Keratinocyte (primary cell): Measurements from ENCODE around the gene SLC17A7. TPM values are rescaled to one million over a fixed set of nuclear protein-coding genes. Genes with fewer than 3 reads are reported as not detected.
A peak's percentile ranks its signal among the peaks of the same experiment; 100 is the strongest.

Experiments used
- DNase-seq: peaks from one replicate; pipeline ENCODE4 v3.0.0-alpha.2; 2011; ENCODE audit warnings: low read depth, missing footprints, low spot score
- FAIRE-seq: peaks from 2 replicates; lab custom pipeline; 2011; peaks lifted over from hg19 to GRCh38; lab: Jason Lieb, UNC
- H2AFZ ChIP-seq: 2 replicates; pipeline ENCODE4 v1.6.0; 2012; ENCODE audit warnings: low read length, control low read depth, inconsistent platforms; ENCODE audit not compliant: control insufficient read depth
- H3K27ac ChIP-seq: 2 replicates; pipeline ENCODE4 v1.5.1; 2011; ENCODE audit warnings: low read length; ENCODE audit not compliant: control insufficient read depth, insufficient read depth
- H3K27me3 ChIP-seq: 3 replicates; pipeline ENCODE4 v1.6.0; 2011; ENCODE audit warnings: low read length; ENCODE audit not compliant: control insufficient read depth, insufficient read depth; ENCODE audit errors: extremely low read depth
- H3K36me3 ChIP-seq, 2 experiments: 2 replicates in 1 of 2; 3 replicates in 1 of 2; pipeline ENCODE4 v1.5.1; 2011; ENCODE audit warnings: low read length in 2 of 2, mild to moderate bottlenecking in 1 of 2; ENCODE audit not compliant: control insufficient read depth in 2 of 2, insufficient read depth in 2 of 2; ENCODE audit errors: extremely low read depth in 1 of 2
- H3K4me1 ChIP-seq: 3 replicates; pipeline ENCODE4 v1.5.1; 2011; ENCODE audit warnings: low read length; ENCODE audit not compliant: control insufficient read depth, insufficient read depth; ENCODE audit errors: extremely low read depth
- H3K4me2 ChIP-seq: 3 replicates; pipeline ENCODE4 v1.6.0; 2011; ENCODE audit warnings: low read depth, low read length; ENCODE audit not compliant: control insufficient read depth, insufficient read depth; ENCODE audit errors: extremely low read depth
- H3K4me3 ChIP-seq, 3 experiments: fragments of 200-600 bp in 1 of 3; sonication (generic) in 1 of 3; 2 replicates in 2 of 3; 3 replicates in 1 of 3; pipeline ENCODE4 v1.5.1; 2011 to 2016; ENCODE audit warnings: low read length in 3 of 3, mild to moderate bottlenecking in 3 of 3, control low read depth in 2 of 3, inconsistent platforms in 1 of 3, low read depth in 1 of 3, mixed read lengths in 1 of 3, mixed run types in 1 of 3, moderate library complexity in 1 of 3; ENCODE audit not compliant: control insufficient read depth in 2 of 3, insufficient read depth in 2 of 3; ENCODE audit errors: extremely low read depth in 1 of 3
- H3K79me2 ChIP-seq: 2 replicates; pipeline ENCODE4 v1.6.0; 2012; ENCODE audit warnings: low read length; ENCODE audit not compliant: control insufficient read depth, insufficient read depth
- H3K9ac ChIP-seq: 3 replicates; pipeline ENCODE4 v1.6.0; 2011; ENCODE audit warnings: low read length; ENCODE audit not compliant: control insufficient read depth, insufficient read depth; ENCODE audit errors: extremely low read depth
- H3K9me1 ChIP-seq: 3 replicates; pipeline ENCODE4 v1.6.0; 2011; ENCODE audit warnings: low read length; ENCODE audit not compliant: control insufficient read depth, insufficient read depth; ENCODE audit errors: extremely low read depth
- H3K9me3 ChIP-seq: 2 replicates; pipeline ENCODE4 v1.5.1; 2012; ENCODE audit warnings: low read depth, low read length; ENCODE audit not compliant: control insufficient read depth
- H4K20me1 ChIP-seq: 3 replicates; pipeline ENCODE4 v1.6.0; 2011; ENCODE audit warnings: low read length; ENCODE audit not compliant: control insufficient read depth, insufficient read depth; ENCODE audit errors: extremely low read depth
- EZH2 ChIP-seq: IDR thresholded peaks from one replicate; pipeline ENCODE4 v1.6.1; 2012; ENCODE audit warnings: inconsistent platforms, mild to moderate bottlenecking, low read length, moderate library complexity
- dilution Hi-C: fragments of 300-500 bp; cut with MboI; formaldehyde crosslinking; loops from one replicate; pipeline ENCODE4 v1.7.0; 2020; ENCODE audit warnings: low sequenced_read_pairs; ENCODE audit not compliant: extremely low pct_ligation_motif_present
- polyA plus RNA-seq, 5 experiments: library from polyadenylated mRNA; depleted of rRNA in 3 of 5; stranded (reverse) in 3 of 5; stranded (forward) in 1 of 5; unstranded in 1 of 5; fragments of >200 nt; gene quantifications; 1 replicate in 1 of 5; 2 replicates in 3 of 5; 3 replicates in 1 of 5; pipeline versions ENCODE4 v1.2.1 to v1.2.3, GENCODE V29; 2011 to 2012; ENCODE audit warnings: missing spikeins in 2 of 5, low read depth in 1 of 5, low replicate concordance in 1 of 5
- TF ChIP-seq, protein P1 (sequence below), 3 experiments: IDR thresholded peaks in 1 of 3; conservative IDR thresholded peaks in 1 of 3; optimal IDR thresholded peaks in 1 of 3; 2 replicates in 2 of 3; 3 replicates in 1 of 3; pipeline versions ENCODE3 to v1.5.1; 2011; ENCODE audit warnings: low read length in 3 of 3, mild to moderate bottlenecking in 3 of 3, moderate library complexity in 2 of 3, control low read depth in 1 of 3, inconsistent platforms in 1 of 3; ENCODE audit not compliant: insufficient read depth in 2 of 3; ENCODE audit errors: extremely low read depth in 1 of 3

SLC17A7 gene
- polyA plus RNA-seq, 1 donor (not counting 4 experiments of a cell fraction or from before 2014, with no cell fraction given) = 0.04 TPM

DNA sequence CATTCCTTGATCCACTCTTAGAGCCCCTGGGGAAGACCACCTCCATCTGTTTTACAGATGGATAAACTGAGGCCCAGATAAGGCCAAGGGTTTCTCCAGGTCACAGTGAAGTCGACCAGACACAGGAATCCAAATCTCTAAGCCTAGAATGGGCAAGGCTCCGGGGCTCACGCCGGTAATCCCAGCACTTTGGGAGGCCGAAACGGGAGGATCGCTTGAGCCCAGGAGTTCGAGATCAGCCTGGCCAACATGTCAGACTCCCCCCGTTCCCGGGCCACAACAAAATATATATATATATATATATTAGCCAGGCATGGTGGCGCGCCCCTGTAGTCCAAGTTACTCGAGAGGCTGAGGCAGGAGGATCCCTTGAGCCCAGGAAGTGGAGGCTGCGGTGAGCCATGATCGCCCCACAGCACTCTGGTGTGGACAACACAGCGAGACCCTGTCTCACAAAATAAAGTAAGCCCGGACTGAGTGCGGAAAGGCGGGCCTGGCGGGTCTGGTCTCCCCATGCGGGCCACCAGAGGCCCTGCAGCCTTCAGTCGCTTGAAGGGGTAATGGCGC, 45.5 kb upstream of the SLC17A7 start:
- dilution Hi-C loops = no loop called here
- no peak for FAIRE-seq
- Histone ChIP-seq H3K27ac (peak overlapping the region; percentile 49), H2AFZ (peak overlapping the region; percentile 90), H3K9me1 (no peaks in the 10 kb centered on the region), H3K4me2 (peak overlapping the region; percentile 74), H3K4me1 (peaks cover 9% of the 10 kb centered on the region), H3K79me2 (peaks cover 37% of the 10 kb centered on the region), H3K9me3 (no peaks in the 10 kb centered on the region), H3K27me3 (no peaks in the 10 kb centered on the region), H4K20me1 (peaks cover 21% of the 10 kb centered on the region), H3K36me3 (peaks cover 21 to 37% of the 10 kb centered on the region in 2 experiments), H3K9ac (peak overlapping the region; percentile 52), H3K4me3 (peak overlapping the region in 2 of 3 experiments; percentile 32 to 54)
- TF ChIP-seq EZH2 = no peak
- TF ChIP-seq, protein P1, sequence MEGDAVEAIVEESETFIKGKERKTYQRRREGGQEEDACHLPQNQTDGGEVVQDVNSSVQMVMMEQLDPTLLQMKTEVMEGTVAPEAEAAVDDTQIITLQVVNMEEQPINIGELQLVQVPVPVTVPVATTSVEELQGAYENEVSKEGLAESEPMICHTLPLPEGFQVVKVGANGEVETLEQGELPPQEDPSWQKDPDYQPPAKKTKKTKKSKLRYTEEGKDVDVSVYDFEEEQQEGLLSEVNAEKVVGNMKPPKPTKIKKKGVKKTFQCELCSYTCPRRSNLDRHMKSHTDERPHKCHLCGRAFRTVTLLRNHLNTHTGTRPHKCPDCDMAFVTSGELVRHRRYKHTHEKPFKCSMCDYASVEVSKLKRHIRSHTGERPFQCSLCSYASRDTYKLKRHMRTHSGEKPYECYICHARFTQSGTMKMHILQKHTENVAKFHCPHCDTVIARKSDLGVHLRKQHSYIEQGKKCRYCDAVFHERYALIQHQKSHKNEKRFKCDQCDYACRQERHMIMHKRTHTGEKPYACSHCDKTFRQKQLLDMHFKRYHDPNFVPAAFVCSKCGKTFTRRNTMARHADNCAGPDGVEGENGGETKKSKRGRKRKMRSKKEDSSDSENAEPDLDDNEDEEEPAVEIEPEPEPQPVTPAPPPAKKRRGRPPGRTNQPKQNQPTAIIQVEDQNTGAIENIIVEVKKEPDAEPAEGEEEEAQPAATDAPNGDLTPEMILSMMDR (optimal IDR thresholded peaks at IDR 0.05 in 1 of 3, IDR thresholded peaks at IDR 0.05 in 1 of 3, conservative IDR thresholded peaks at IDR 0.05 in 1 of 3; ENCODE audit: extremely low read depth in 1 of 3, insufficient read depth in 2 of 3, low read length in 3 of 3) = peak in 1 of 3 experiments; percentile 2
- no peak for DNase-seq

DNA sequence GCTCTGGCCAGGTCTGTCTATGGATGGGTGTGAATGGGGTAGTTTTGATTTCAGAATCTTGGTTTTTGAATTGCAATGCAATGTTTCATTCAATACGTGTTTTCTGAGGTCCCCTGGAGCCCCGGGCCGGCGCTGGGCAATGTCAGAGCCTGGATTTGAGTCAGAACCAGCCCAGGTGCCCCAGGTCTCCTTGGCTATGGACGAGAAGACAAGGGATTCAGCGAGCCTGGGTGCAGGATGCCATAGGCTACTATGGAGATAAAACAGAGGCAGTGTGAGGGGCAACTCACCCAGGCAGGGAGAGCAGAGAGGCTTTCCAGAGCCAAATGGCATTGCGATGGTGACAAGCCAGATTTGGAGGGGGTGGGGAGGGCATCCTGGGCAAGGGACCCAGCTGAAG, 44.9 kb upstream of the SLC17A7 start:
- Histone ChIP-seq H3K79me2 (peaks cover 37% of the 10 kb centered on the region), H3K4me3 (no peak overlapping the region), H3K4me2 (no peak overlapping the region), H3K9me1 (no peaks in the 10 kb centered on the region), H3K27ac (no peak overlapping the region), H3K9ac (no peak overlapping the region), H3K9me3 (no peaks in the 10 kb centered on the region), H2AFZ (no peak overlapping the region), H3K27me3 (no peaks in the 10 kb centered on the region), H3K36me3 (peaks cover 17 to 32% of the 10 kb centered on the region in 2 experiments), H3K4me1 (peaks cover 9% of the 10 kb centered on the region), H4K20me1 (peaks cover 18% of the 10 kb centered on the region)
- FAIRE-seq (no peak), DNase-seq (no peak)
- dilution Hi-C loops = no loop called here
- TF ChIP-seq, protein P1 (optimal IDR thresholded peaks at IDR 0.05 in 1 of 3, IDR thresholded peaks at IDR 0.05 in 1 of 3, conservative IDR thresholded peaks at IDR 0.05 in 1 of 3; ENCODE audit: extremely low read depth in 1 of 3, insufficient read depth in 2 of 3, low read length in 3 of 3) = no peak
- TF ChIP-seq EZH2 = no peak
